SU-DHL-6 (cell line): ENCODE results near the gene CR2.

ENCODE experiments used
- CTCF ChIP-seq: fragments of 200-600 bp; sonication (generic); IDR thresholded peaks from one replicate; pipeline ENCODE4 v1.5.1; 2017; ENCODE audit warnings: antibody characterized with exemption, mild to moderate bottlenecking, low read length, moderate library complexity; ENCODE audit not compliant: insufficient read depth, poor library complexity, severe bottlenecking
- EZH2phosphoT487 ChIP-seq: fragments of 200-600 bp; sonication (generic), shearing (Covaris generic); conservative IDR thresholded peaks from 2 replicates; pipeline ENCODE4 v1.6.1; 2018; ENCODE audit warnings: mild to moderate bottlenecking, antibody characterized with exemption, low read length, moderate library complexity, mixed read lengths

- no peak for TF ChIP-seq CTCF
- no peak for TF ChIP-seq EZH2phosphoT487
Measured at GRCh38 chr1:207470927-207471326, 16.8 kb downstream of the CR2 start.
